SW 1271 (cell line): Measurements from ENCODE around the gene LRAT.
A peak's percentile ranks its signal among the peaks of the same experiment; 100 is the strongest.

ENCODE experiments used
- DNase-seq, 2 experiments: peaks; one replicate each; lab custom pipeline; 2025; lab: John Stamatoyannopoulos, UW

LRAT gene

DNA sequence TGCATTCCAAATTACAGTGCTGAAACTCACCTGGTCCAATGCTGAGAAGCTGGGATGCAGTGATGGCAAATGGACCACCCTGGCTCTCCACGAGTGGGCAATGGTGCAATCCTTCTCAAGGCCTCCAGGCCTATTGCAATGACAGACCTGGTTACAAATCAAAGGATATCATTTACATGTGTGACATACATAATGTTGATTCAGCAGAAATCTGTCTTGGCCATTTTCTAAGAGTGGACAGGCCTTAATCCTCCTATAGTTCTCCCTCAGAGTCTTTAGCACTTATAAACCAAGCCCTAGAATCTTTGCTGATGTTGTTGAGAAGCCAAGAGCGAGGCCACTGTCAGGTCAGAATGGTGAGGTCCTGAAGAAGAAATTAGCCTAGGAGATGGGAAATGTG, 17.1 kb downstream of the LRAT start:
- DNase-seq = no peak

DNA sequence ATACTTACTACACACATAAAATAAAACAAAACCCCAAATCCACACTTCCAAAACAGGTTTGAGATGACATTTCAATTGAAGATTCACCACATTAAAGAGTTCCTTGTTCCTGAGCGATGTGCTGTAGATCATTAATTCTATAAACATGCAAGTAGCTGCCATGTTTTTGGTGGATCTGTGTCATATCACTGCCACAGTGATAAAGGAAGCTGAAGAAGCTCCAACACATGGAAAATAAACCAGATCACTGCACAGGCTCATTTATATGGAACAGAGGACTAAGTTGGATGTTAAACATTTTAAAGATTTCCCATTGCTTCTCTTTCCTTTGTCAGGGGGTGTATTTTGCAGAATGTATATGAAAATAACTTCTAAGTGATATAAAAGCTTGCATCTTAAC, 34.5 kb downstream of the LRAT start:
- DNase-seq = no peak

DNA sequence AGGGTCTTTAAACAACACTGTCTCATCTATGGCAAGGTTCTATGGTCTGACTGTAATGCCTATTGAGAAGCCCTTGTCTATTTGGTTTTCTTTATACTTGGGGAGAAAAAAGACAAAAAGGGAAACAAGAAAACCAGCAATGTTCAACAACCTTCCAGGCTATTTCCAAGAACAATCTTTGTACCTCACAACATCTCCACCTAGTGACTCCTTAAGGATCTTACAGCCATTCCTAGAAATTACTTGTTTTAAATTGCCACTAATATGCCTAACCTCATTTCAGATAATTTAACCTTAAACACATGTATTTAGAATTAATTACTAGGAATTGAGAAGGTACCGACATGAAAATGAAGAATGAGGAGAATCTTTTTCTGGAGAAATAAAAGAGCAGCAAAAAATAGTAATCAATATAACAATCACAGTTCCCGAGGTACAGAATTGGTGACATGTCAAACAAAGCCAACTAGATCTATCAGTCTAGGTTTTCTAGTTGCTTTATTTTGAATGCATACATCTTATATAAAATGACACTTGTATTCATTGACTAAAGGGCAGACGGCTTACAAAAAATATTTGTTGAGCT, 35.7 kb downstream of the LRAT start:
- peak in 1 of 2 experiments; percentile 18 for DNase-seq

DNA sequence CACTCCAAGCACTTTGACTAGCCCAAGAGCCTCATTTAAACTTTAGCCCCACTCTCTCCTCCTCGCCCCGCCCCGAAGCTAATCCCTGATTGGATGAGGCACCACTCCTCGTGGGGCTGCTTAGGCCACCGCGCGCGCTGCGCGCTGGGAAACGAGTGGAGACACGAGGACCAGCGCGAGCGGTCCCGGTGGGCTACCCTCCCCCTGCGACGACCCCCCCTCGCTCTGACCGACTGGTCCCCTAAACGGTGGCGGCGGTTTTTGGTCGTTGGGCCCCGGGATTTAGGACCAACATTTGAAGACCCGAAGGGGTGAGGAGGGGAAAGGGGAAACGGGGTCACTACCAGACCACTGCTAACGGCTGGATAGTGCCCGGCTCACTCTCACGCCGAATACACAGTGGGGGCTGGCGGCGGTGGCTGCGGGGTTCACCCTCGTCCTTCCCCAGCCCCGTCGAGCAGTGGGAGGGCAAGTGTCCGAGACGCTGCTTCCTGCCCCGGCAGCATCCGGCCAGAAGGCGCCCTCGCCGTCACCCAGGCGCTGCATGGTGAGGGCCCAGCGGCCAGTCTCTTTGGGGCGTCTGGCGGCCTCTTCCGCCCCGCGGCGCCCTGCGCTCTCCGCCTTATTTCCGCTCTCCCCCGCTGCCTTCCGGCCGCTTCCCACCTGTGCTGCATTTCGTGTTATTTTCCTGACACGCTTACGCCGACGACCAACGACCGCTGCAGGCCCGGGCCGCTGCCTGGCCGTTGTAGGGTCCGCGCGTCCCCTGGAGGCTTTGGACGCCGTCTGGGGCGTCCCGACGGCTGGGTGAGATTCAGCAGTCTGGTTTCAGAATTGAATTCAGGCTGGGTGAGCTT, 37.6 kb downstream of the LRAT start, which contains the start of gene RBM46:
TSS of gene RBM46 (plus strand) at position 147 of the 857 bp plus-strand sequence. CDS start 15,481 bp downstream, outside the sequence.
- DNase-seq = no peak

DNA sequence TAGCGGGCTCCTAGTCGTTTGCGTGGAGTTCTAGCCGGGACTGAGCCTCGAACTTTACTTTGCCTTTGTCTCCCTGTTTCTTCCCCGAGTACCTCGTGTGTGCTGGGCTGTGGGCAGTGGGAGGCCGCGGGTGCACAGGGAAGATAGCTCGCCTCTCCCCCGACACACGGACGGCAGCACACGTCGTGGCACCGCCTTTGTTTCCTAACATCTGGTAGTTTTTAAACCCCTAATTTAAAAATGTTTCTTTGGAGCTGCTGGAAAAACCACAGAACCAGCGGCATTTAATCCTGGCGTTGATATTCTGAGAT, 38.1 kb downstream of the LRAT start:
- no peak for DNase-seq
